Hepatocyte (in vitro differentiated cells): ENCODE data around the gene HILPDA. TPM values are rescaled to one million over a fixed set of nuclear protein-coding genes. Genes with fewer than 3 reads are reported as not detected.
"Not testable (repeated sequence)": the region's sequence is repeated elsewhere in the genome, so short reads cannot be mapped to it uniquely, and the experiment has no call there.

ENCODE experiments used
- DNase-seq: peaks from one replicate; pipeline ENCODE4 v3.0.0-alpha.2; 2016; ENCODE audit warnings: low spot score
- H2AFZ ChIP-seq: fragments of 200-600 bp; sonication (generic); 2 replicates; pipeline ENCODE4 v1.6.0; 2016; ENCODE audit warnings: antibody characterized with exemption, mild to moderate bottlenecking
- H3K27ac ChIP-seq: fragments of 200-600 bp; sonication (generic); 2 replicates; pipeline ENCODE4 v1.5.1; 2016; ENCODE audit warnings: mild to moderate bottlenecking
- H3K27me3 ChIP-seq: fragments of 200-600 bp; sonication (generic); 2 replicates; pipeline ENCODE4 v1.6.1; 2016
- H3K36me3 ChIP-seq: fragments of 200-600 bp; sonication (generic); replicated peaks from 2 replicates; pipeline ENCODE4 v1.5.1; 2016; ENCODE audit warnings: low read depth; ENCODE audit not compliant: insufficient read depth
- H3K4me1 ChIP-seq: fragments of 200-600 bp; sonication (generic); 2 replicates; pipeline ENCODE4 v1.5.1; 2016; ENCODE audit warnings: mild to moderate bottlenecking, moderate library complexity; ENCODE audit not compliant: insufficient read depth
- H3K4me2 ChIP-seq: fragments of 200-600 bp; sonication (generic); 2 replicates; pipeline ENCODE4 v1.6.0; 2016
- H3K4me3 ChIP-seq: fragments of 200-600 bp; sonication (generic); 2 replicates; pipeline ENCODE4 v1.5.1; 2016; ENCODE audit warnings: mild to moderate bottlenecking
- H3K79me2 ChIP-seq: fragments of 200-600 bp; sonication (generic); 2 replicates; pipeline ENCODE4 v1.6.0; 2017; ENCODE audit warnings: mild to moderate bottlenecking
- H3K9me2 ChIP-seq: fragments of 200-600 bp; sonication (generic); replicated peaks from 2 replicates; pipeline ENCODE4 v1.6.0; 2017; ENCODE audit warnings: mild to moderate bottlenecking; ENCODE audit not compliant: insufficient read depth
- H3K9me3 ChIP-seq: fragments of 200-600 bp; sonication (generic); 2 replicates; pipeline ENCODE4 v1.5.1; 2016; ENCODE audit warnings: low read depth, mild to moderate bottlenecking
- H4K20me1 ChIP-seq: fragments of 200-600 bp; sonication (generic); 2 replicates; pipeline ENCODE4 v1.6.0; 2016; ENCODE audit warnings: mild to moderate bottlenecking; ENCODE audit not compliant: insufficient read depth, poor library complexity, severe bottlenecking
- CTCF ChIP-seq: fragments of 200-600 bp; sonication (generic); IDR thresholded peaks from 2 replicates; pipeline ENCODE4 v1.5.1; 2016; ENCODE audit warnings: antibody characterized with exemption, mild to moderate bottlenecking; ENCODE audit not compliant: poor library complexity
- EZH2 ChIP-seq: fragments of 200-600 bp; sonication (generic); IDR thresholded peaks from 2 replicates; pipeline ENCODE4 v1.6.1; 2016; ENCODE audit warnings: antibody characterized with exemption, mild to moderate bottlenecking, borderline replicate concordance
- WGBS: methylation state at CpG from one replicate; pipeline ENCODE4 v1.1.6; 2016; ENCODE audit warnings: low lambda C conversion rate; ENCODE audit errors: missing lambda C conversion rate; 5-methylcytosine and 5-hydroxymethylcytosine counted together
- polyA plus RNA-seq: library from polyadenylated mRNA; unstranded; fragments of >200 nt; fragmentation: Nextera tagmentation; extraction: Ambion mirVana; gene quantifications from 2 replicates; pipeline ENCODE4 v1.2.1, GENCODE V29; 2016
- total RNA-seq: library from RNA; depleted of rRNA; stranded (reverse); fragments of >200 nt; gene quantifications from 2 replicates; pipeline ENCODE4 v1.2.3, GENCODE V29; 2014

The HILPDA gene
- total and polyA plus RNA-seq, 2 experiments from 2014 or later, result 18.0 to 44.2 TPM

GRCh38 chr7:128476402-128477335 lies 21.0 kb downstream of the HILPDA start, which contains the start of gene METTL2B:
TSS of gene METTL2B (plus strand) at chr7:128476748. CDS start at chr7:128476766, 18 bp downstream.
- not testable (repeated sequence) for H3K27me3 ChIP-seq, H3K4me1 ChIP-seq, H3K9me3 ChIP-seq, H3K36me3 ChIP-seq, H3K9me2 ChIP-seq, H4K20me1 ChIP-seq
- peak within 1 kb of the TSS; percentile 59 for H2AFZ ChIP-seq
- peaks cover 27% of the 10 kb centered on the region for H3K79me2 ChIP-seq
- peak within 1 kb of the TSS; percentile 86 for H3K4me2 ChIP-seq
- H3K4me3 ChIP-seq, result peak within 1 kb of the TSS; percentile 33
- WGBS, result 1% methylated on average over 56 of the region's 62 CpGs
- peak within 1 kb of the TSS; percentile 90 for H3K27ac ChIP-seq
- peak; percentile 40 for TF ChIP-seq CTCF
- DNase-seq, result peak; percentile 96

- not testable (repeated sequence) for H3K9me2 ChIP-seq, DNase-seq, H4K20me1 ChIP-seq, H3K9me3 ChIP-seq, H3K36me3 ChIP-seq, H3K27me3 ChIP-seq, H3K4me1 ChIP-seq
- Histone ChIP-seq H3K79me2 (peaks cover 27% of the 10 kb centered on the region), H2AFZ (peak overlapping the region; percentile 59), H3K4me3 (peak overlapping the region; percentile 33), H3K27ac (peak overlapping the region; percentile 90), H3K4me2 (peak overlapping the region; percentile 86)
- 13% methylated on average over 4 of the region's 4 CpGs for WGBS
Observed at GRCh38 chr7:128477336-128477690, 21.6 kb downstream of the HILPDA start.

GRCh38 chr7:128479082-128479481 lies 23.4 kb downstream of the HILPDA start:
- 98% methylated on average over 4 of the region's 4 CpGs for WGBS
- not testable (repeated sequence) for H4K20me1 ChIP-seq, H3K27ac ChIP-seq, H3K9me2 ChIP-seq, DNase-seq, H2AFZ ChIP-seq, H3K4me3 ChIP-seq, H3K4me2 ChIP-seq, H3K36me3 ChIP-seq, H3K4me1 ChIP-seq, H3K27me3 ChIP-seq, H3K9me3 ChIP-seq
- H3K79me2 ChIP-seq, result peaks cover 27% of the 10 kb centered on the region

GRCh38 chr7:128488134-128488533 lies 32.5 kb downstream of the HILPDA start:
- not testable (repeated sequence) for H3K4me2 ChIP-seq, H3K27me3 ChIP-seq, H4K20me1 ChIP-seq, H3K4me1 ChIP-seq, H3K9me2 ChIP-seq, H3K36me3 ChIP-seq, DNase-seq, H3K9me3 ChIP-seq, H2AFZ ChIP-seq, H3K27ac ChIP-seq, H3K79me2 ChIP-seq, H3K4me3 ChIP-seq
- 78% methylated on average over 6 of the region's 6 CpGs for WGBS

- TF ChIP-seq CTCF (no peak), EZH2 (no peak)
- Histone ChIP-seq H3K79me2 (no peaks in the 10 kb centered on the region), H3K4me1 (no peaks in the 10 kb centered on the region), H3K27me3 (no peaks in the 10 kb centered on the region), H3K27ac (no peak overlapping the region), H2AFZ (no peak overlapping the region), H3K4me2 (no peak overlapping the region), H3K36me3 (no peaks in the 10 kb centered on the region), H3K9me2 (no peaks in the 10 kb centered on the region), H4K20me1 (no peaks in the 10 kb centered on the region), H3K9me3 (no peaks in the 10 kb centered on the region), H3K4me3 (no peak overlapping the region)
- WGBS, result 96% methylated on average over 9 of the region's 9 CpGs
- DNase-seq, result no peak
Observed at GRCh38 chr7:128497405-128497804, 41.7 kb downstream of the HILPDA start.

- H2AFZ ChIP-seq, H3K36me3 ChIP-seq, H3K4me1 ChIP-seq, H3K4me3 ChIP-seq, H3K27me3 ChIP-seq, H3K4me2 ChIP-seq, H3K9me2 ChIP-seq, H3K27ac ChIP-seq, H3K79me2 ChIP-seq, H4K20me1 ChIP-seq, H3K9me3 ChIP-seq, DNase-seq: not testable (repeated sequence)
- WGBS, result 100% methylated on average over 2 of the region's 2 CpGs
Observed at GRCh38 chr7:128505416-128505815, 49.7 kb downstream of the HILPDA start.

DNA sequence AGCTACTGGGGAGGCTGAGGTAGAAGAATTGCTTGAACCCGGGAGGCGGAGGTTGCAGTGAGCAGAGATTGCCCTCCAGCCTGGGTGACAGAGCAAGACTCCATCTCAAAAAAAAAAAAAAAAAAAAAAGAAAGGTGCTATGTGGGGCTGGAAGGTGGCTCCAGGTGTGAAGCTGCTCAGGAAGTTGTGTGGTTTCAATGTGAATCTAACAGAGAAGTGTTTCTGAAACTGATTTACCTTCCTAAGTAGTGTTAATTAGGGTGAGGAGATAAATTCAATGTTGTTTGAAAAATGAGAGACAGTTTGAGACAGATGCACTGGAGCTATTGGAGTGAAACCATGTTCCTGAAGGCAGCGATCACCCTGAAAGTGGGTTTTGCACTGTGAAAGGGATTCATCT lies 51.1 kb downstream of the HILPDA start:
- not testable (repeated sequence) for H3K4me1 ChIP-seq
- WGBS, result 93% methylated on average over 3 of the region's 3 CpGs

More for the DNA sequence above, 51.1 kb downstream of the HILPDA start:
- H3K27me3 ChIP-seq, H3K4me2 ChIP-seq, H3K9me2 ChIP-seq, H3K79me2 ChIP-seq, H3K36me3 ChIP-seq, H3K9me3 ChIP-seq, H4K20me1 ChIP-seq, H3K4me3 ChIP-seq, DNase-seq, H3K27ac ChIP-seq, H2AFZ ChIP-seq: not testable (repeated sequence)
